MCF 10A (cell line): ENCODE results near the gene SREBF1. TPM values are rescaled to one million over a fixed set of nuclear protein-coding genes. Genes with fewer than 3 reads are reported as not detected.
A peak's percentile ranks its signal among the peaks of the same experiment; 100 is the strongest.

Experiments used
- BruUV-seq: library from RNA; stranded (reverse); fragments of 400-500 nt; replicated peaks from 2 replicates; lab custom pipeline; 2021; lab: Mats Ljungman, UMichigan
- CTCF ChIA-PET: fragments of 300-600 bp; sonication (Branson Sonifier 250); formaldehyde crosslinking; extraction: SDS; loops from one replicate; lab custom pipeline; 2021; ENCODE audit warnings: antibody characterized with exemption, inconsistent platforms; lab: Yijun Ruan, JAX
- POLR2A ChIA-PET: fragments of 300-600, 350-650 bp; sonication (Branson Sonifier 250); formaldehyde crosslinking; extraction: SDS; loops from one replicate; lab custom pipeline; 2020; ENCODE audit warnings: antibody characterized with exemption, inconsistent platforms; lab: Yijun Ruan, JAX
- DNase-seq: peaks from one replicate; pipeline ENCODE4 v3.0.0-alpha.2; 2018; ENCODE audit not compliant: unreplicated experiment
- H3K27ac Mint-ChIP-seq: one replicate; pipeline ENCODE4 v1.8.0; 2022; ENCODE audit warnings: mild to moderate bottlenecking, low read depth, mixed read lengths; ENCODE audit not compliant: unreplicated experiment
- H3K27me3 Mint-ChIP-seq: one replicate; pipeline ENCODE4 v1.8.0; 2022; ENCODE audit warnings: mixed read lengths; ENCODE audit not compliant: insufficient read depth, unreplicated experiment
- H3K36me3 Mint-ChIP-seq: one replicate; pipeline ENCODE4 v1.8.0; 2022; ENCODE audit warnings: mild to moderate bottlenecking, moderate library complexity, mixed read lengths; ENCODE audit not compliant: insufficient read depth, unreplicated experiment
- H3K4me1 Mint-ChIP-seq: one replicate; pipeline ENCODE4 v1.8.0; 2022; ENCODE audit warnings: mixed read lengths; ENCODE audit not compliant: insufficient read depth, unreplicated experiment
- H3K4me3 Mint-ChIP-seq: one replicate; pipeline ENCODE4 v1.8.0; 2022; ENCODE audit warnings: mild to moderate bottlenecking, moderate library complexity, mixed read lengths; ENCODE audit not compliant: unreplicated experiment
- H3K9me3 Mint-ChIP-seq: one replicate; pipeline ENCODE4 v1.8.0; 2022; ENCODE audit warnings: mixed read lengths; ENCODE audit not compliant: unreplicated experiment
- intact Hi-C: fragments of 100-400 bp; cut with micrococcal nuclease; formaldehyde crosslinking; loops from 2 replicates; pipeline ENCODE4 v1.14.1; 2022
- total RNA-seq: library from RNA; stranded (reverse); gene quantifications from 2 replicates; pipeline ENCODE4 v1.2.3, GENCODE V29; 2022
- TF ChIP-seq, protein P1 (sequence below): fragments of 200-600 bp; IDR thresholded peaks from one replicate; pipeline ENCODE4 v1.8.0; 2022; ENCODE audit warnings: antibody characterized with exemption, mild to moderate bottlenecking; ENCODE audit not compliant: unreplicated experiment

SREBF1 gene
- total RNA-seq, 1 experiment from 2014 or later, result 87.1 TPM

DNA sequence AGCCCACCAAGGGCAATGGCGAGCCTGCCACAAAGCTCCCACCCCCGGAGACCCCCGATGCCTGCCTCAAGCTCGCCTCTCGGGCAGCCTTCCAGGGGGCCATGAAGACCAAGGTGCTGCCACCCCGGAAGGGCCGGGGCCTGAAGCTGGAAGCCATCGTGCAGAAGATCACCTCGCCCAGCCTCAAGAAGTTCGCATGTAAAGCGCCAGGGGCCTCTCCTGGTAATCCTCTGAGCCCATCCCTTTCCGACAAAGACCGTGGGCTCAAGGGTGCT is 40.1 kb downstream of the SREBF1 start:
- H3K9me3 Mint-ChIP-seq, result no peaks in the 10 kb centered on the region
- POLR2A ChIA-PET, result no interaction called here
- H3K27me3 Mint-ChIP-seq, result no peaks in the 10 kb centered on the region
- no peaks in the 10 kb centered on the region for H3K4me1 Mint-ChIP-seq
- peaks cover 40% of the 10 kb centered on the region for H3K36me3 Mint-ChIP-seq
- intact Hi-C loops, result no loop called here
- CTCF ChIA-PET, result interaction anchor here (0.6 to 1.5 kb wide), 3 partner anchors 22 to 387 kb away, joined by 3 to 4 read pairs (median 4); no protein-coding TSS in a partner anchor
- no peak overlapping the region for H3K27ac Mint-ChIP-seq
- TF ChIP-seq, protein P1, sequence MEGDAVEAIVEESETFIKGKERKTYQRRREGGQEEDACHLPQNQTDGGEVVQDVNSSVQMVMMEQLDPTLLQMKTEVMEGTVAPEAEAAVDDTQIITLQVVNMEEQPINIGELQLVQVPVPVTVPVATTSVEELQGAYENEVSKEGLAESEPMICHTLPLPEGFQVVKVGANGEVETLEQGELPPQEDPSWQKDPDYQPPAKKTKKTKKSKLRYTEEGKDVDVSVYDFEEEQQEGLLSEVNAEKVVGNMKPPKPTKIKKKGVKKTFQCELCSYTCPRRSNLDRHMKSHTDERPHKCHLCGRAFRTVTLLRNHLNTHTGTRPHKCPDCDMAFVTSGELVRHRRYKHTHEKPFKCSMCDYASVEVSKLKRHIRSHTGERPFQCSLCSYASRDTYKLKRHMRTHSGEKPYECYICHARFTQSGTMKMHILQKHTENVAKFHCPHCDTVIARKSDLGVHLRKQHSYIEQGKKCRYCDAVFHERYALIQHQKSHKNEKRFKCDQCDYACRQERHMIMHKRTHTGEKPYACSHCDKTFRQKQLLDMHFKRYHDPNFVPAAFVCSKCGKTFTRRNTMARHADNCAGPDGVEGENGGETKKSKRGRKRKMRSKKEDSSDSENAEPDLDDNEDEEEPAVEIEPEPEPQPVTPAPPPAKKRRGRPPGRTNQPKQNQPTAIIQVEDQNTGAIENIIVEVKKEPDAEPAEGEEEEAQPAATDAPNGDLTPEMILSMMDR, result no peak
- DNase-seq, result no peak
- BruUV-seq, result no TSS peak
- no peak overlapping the region for H3K4me3 Mint-ChIP-seq

DNA sequence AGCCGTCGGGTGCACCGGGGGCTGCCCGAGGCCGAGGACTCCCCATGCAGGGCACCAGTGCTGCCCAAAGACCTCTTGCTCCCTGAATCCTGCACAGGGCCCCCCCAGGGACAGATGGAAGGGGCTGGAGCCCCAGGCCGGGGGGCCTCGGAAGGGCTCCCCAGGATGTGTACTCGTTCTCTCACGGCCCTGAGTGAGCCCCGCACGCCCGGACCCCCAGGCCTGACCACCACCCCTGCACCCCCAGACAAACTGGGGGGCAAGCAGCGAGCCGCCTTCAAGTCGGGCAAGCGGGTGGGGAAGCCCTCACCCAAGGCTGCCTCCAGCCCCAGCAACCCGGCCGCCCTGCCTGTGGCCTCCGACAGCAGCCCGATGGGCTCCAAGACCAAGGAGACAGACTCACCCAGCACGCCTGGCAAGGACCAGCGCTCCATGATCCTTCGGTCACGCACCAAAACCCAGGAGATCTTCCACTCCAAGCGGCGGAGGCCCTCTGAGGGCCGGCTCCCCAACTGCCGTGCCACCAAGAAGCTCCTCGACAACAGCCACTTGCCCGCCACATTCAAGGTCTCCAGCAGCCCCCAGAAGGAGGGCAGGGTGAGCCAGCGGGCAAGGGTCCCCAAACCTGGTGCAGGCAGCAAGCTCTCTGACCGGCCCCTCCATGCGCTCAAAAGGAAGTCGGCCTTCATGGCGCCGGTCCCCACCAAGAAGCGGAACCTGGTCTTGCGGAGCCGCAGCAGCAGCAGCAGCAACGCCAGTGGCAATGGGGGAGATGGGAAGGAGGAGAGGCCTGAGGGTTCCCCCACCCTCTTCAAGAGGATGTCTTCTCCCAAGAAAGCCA is 40.6 kb downstream of the SREBF1 start:
- Mint-ChIP-seq H3K27ac (no peak overlapping the region), H3K9me3 (no peaks in the 10 kb centered on the region), H3K4me3 (no peak overlapping the region), H3K27me3 (no peaks in the 10 kb centered on the region), H3K4me1 (no peaks in the 10 kb centered on the region), H3K36me3 (peaks cover 38% of the 10 kb centered on the region)
- intact Hi-C loops, result no loop called here
- CTCF ChIA-PET, result interaction anchor here (0.6 to 1.5 kb wide), 2 partner anchors 21 to 234 kb away, joined by 3 to 4 read pairs; no protein-coding TSS in a partner anchor
- DNase-seq, result no peak
- TF ChIP-seq, protein P1, result no peak
- POLR2A ChIA-PET, result no interaction called here
- no TSS peak for BruUV-seq

DNA sequence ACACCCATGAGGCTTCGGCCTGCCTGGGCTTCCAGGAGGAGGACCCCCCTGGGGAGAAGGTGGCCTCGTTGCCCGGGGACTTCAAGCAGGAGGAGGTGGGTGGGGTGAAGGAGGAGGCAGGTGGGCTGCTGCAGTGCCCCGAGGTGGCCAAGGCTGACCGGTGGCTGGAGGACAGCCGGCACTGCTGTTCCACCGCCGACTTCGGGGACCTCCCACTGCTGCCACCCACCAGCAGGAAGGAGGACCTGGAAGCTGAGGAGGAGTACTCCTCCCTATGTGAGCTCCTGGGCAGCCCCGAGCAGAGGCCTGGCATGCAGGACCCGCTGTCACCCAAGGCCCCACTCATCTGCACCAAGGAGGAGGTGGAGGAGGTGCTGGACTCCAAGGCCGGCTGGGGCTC is 41.5 kb downstream of the SREBF1 start:
- Mint-ChIP-seq H3K27me3 (no peaks in the 10 kb centered on the region), H3K27ac (no peak overlapping the region), H3K9me3 (no peaks in the 10 kb centered on the region), H3K36me3 (peaks cover 33% of the 10 kb centered on the region), H3K4me1 (no peaks in the 10 kb centered on the region), H3K4me3 (no peak overlapping the region)
- DNase-seq, result no peak
- BruUV-seq, result no TSS peak
- TF ChIP-seq, protein P1, result no peak
- intact Hi-C loops, result no loop called here
- CTCF ChIA-PET, result interaction anchor here (0.6 to 1.5 kb wide), 2 partner anchors 10 to 21 kb away, joined by 3 to 4 read pairs; no protein-coding TSS in a partner anchor
- POLR2A ChIA-PET, result no interaction called here

DNA sequence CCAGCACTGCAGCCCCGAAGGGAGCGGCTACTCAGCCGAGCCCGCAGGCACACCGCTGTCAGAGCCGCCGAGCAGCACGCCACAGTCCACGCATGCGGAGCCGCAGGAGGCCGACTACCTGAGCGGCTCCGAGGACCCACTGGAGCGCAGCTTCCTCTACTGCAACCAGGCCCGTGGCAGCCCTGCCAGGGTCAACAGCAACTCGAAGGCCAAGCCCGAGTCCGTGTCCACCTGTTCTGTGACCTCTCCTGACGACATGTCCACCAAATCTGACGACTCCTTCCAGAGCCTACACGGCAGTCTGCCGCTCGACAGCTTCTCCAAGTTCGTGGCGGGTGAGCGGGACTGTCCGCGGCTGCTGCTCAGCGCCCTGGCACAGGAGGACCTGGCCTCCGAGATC is 42.4 kb downstream of the SREBF1 start:
- H3K36me3 Mint-ChIP-seq, result peaks cover 25% of the 10 kb centered on the region
- H3K4me1 Mint-ChIP-seq, result no peaks in the 10 kb centered on the region
- TF ChIP-seq, protein P1, result no peak
- DNase-seq, result no peak
- no peaks in the 10 kb centered on the region for H3K9me3 Mint-ChIP-seq
- ChIA-PET CTCF (interaction anchor here (0.6 to 0.7 kb wide), 2 partner anchors 10 to 20 kb away, joined by 3 to 4 read pairs; no protein-coding TSS in a partner anchor), POLR2A (no interaction called here)
- intact Hi-C loops, result no loop called here
- no peak overlapping the region for H3K4me3 Mint-ChIP-seq
- no peak overlapping the region for H3K27ac Mint-ChIP-seq
- TSS peak; percentile 9 for BruUV-seq
- H3K27me3 Mint-ChIP-seq, result no peaks in the 10 kb centered on the region
